Measurements from ENCODE around the gene NISCH.

The NISCH gene

GRCh38 chr3:52453496-52454249 is 1.7 kb upstream of the NISCH start, which contains the start of gene TNNC1:
Gene TNNC1, minus strand, starts transcription at chr3:52454041. Its CDS starts 26 bp downstream, at chr3:52454015.
- H3K27me3 Mint-ChIP-seq (ENCODE audit: low read depth): peaks cover 3% of the 10 kb centered on the region

GRCh38 chr3:52454250-52454937 is 1.0 kb upstream of the NISCH start:
- H3K4me1 Mint-ChIP-seq: peaks cover 49% of the 10 kb centered on the region

More at GRCh38 chr3:52453496-52454249, 1.7 kb upstream of the NISCH start, which contains the start of gene TNNC1:
- no peaks in the 10 kb centered on the region for H3K9me3 Mint-ChIP-seq
- peaks cover 53% of the 10 kb centered on the region for H3K4me1 Mint-ChIP-seq
- peaks cover 17% of the 10 kb centered on the region for H3K36me3 Mint-ChIP-seq (ENCODE audit: low read depth)
- H3K27ac Mint-ChIP-seq: peak within 1 kb of the TSS; percentile 87 to 96 (median 88)
- TF ChIP-seq CTCF (IDR thresholded peaks at IDR 0.05; ENCODE audit: unreplicated experiment in 3 of 3): no peak
- peak within 1 kb of the TSS; percentile 94 to 99 (median 98) for H3K4me3 Mint-ChIP-seq

GRCh38 chr3:52454938-52455282 is 494 bp upstream of the NISCH start:
- peak overlapping the region; percentile 87 to 96 (median 88) for H3K27ac Mint-ChIP-seq
- peak overlapping the region; percentile 94 to 99 (median 98) for H3K4me3 Mint-ChIP-seq
- no peaks in the 10 kb centered on the region for H3K9me3 Mint-ChIP-seq
- peaks cover 26% of the 10 kb centered on the region for H3K36me3 Mint-ChIP-seq (ENCODE audit: low read depth)
- no peak for TF ChIP-seq CTCF (IDR thresholded peaks at IDR 0.05; ENCODE audit: unreplicated experiment in 3 of 3)
- H3K27me3 Mint-ChIP-seq (ENCODE audit: low read depth): no peaks in the 10 kb centered on the region
- peaks cover 47% of the 10 kb centered on the region for H3K4me1 Mint-ChIP-seq

More at GRCh38 chr3:52454250-52454937, 1.0 kb upstream of the NISCH start:
- H3K27ac Mint-ChIP-seq: peak overlapping the region; percentile 87 to 96 (median 88)
- peak overlapping the region; percentile 94 to 99 (median 98) for H3K4me3 Mint-ChIP-seq
- H3K9me3 Mint-ChIP-seq: no peaks in the 10 kb centered on the region
- peaks cover 23% of the 10 kb centered on the region for H3K36me3 Mint-ChIP-seq (ENCODE audit: low read depth)
- no peaks in the 10 kb centered on the region for H3K27me3 Mint-ChIP-seq (ENCODE audit: low read depth)
- no peak for TF ChIP-seq CTCF (IDR thresholded peaks at IDR 0.05; ENCODE audit: unreplicated experiment in 3 of 3)

GRCh38 chr3:52456169-52456799 is 880 bp downstream of the NISCH start:
- peak overlapping the region; percentile 88 to 96 (median 95) for H3K27ac Mint-ChIP-seq
- no peak for TF ChIP-seq CTCF (IDR thresholded peaks at IDR 0.05; ENCODE audit: unreplicated experiment in 3 of 3)
- no peaks in the 10 kb centered on the region for H3K27me3 Mint-ChIP-seq (ENCODE audit: low read depth)
- no peaks in the 10 kb centered on the region for H3K9me3 Mint-ChIP-seq
- H3K4me1 Mint-ChIP-seq: peaks cover 39% of the 10 kb centered on the region
- H3K36me3 Mint-ChIP-seq (ENCODE audit: low read depth): peaks cover 34% of the 10 kb centered on the region
- H3K4me3 Mint-ChIP-seq: peak overlapping the region; percentile 94 to 99 (median 98)

GRCh38 chr3:52456800-52457183 is 1.4 kb downstream of the NISCH start:
- TF ChIP-seq CTCF (IDR thresholded peaks at IDR 0.05; ENCODE audit: unreplicated experiment in 3 of 3): no peak
- H3K27me3 Mint-ChIP-seq (ENCODE audit: low read depth): no peaks in the 10 kb centered on the region
- peak overlapping the region; percentile 94 to 99 (median 98) for H3K4me3 Mint-ChIP-seq
- peaks cover 33% of the 10 kb centered on the region for H3K4me1 Mint-ChIP-seq
- H3K27ac Mint-ChIP-seq: peak overlapping the region; percentile 88 to 96 (median 95)
- H3K9me3 Mint-ChIP-seq: no peaks in the 10 kb centered on the region
- peaks cover 34% of the 10 kb centered on the region for H3K36me3 Mint-ChIP-seq (ENCODE audit: low read depth)

All from nephron (organoid).